GM23338 (cell line): Measurements from ENCODE around the gene GDF11. TPM values are rescaled to one million over a fixed set of nuclear protein-coding genes. Genes with fewer than 3 reads are reported as not detected.

Experiments used
- ATAC-seq: fragments of 200-7000 bp; cut with Tn5 transposase; 3 replicates; pipeline ENCODE4 v1.9.1; 2020
- DNase-seq: peaks from one replicate; pipeline ENCODE4 v3.0.0-alpha.2; 2015; ENCODE audit warnings: low spot score
- H2AFZ ChIP-seq: fragments of 200-600 bp; sonication (generic); 2 replicates; pipeline ENCODE4 v1.8.0; 2016; ENCODE audit warnings: antibody characterized with exemption, mild to moderate bottlenecking, moderate library complexity
- H3F3A ChIP-seq: fragments of 200-600 bp; sonication (generic); replicated peaks from 2 replicates; pipeline ENCODE4 v1.8.0; 2017; ENCODE audit warnings: antibody characterized with exemption, mixed run types, low read depth
- H3K27ac ChIP-seq: fragments of 200-600 bp; sonication (generic); 2 replicates; pipeline ENCODE4 v1.6.1; 2016; ENCODE audit warnings: low read depth
- H3K27me3 ChIP-seq: fragments of 200-600 bp; sonication (generic); 2 replicates; pipeline ENCODE4 v1.8.0; 2016; ENCODE audit warnings: mild to moderate bottlenecking, mixed run types, moderate library complexity; ENCODE audit not compliant: insufficient read depth
- H3K36me3 ChIP-seq: fragments of 200-600 bp; sonication (generic); 2 replicates; pipeline ENCODE4 v1.8.0; 2016; ENCODE audit warnings: mild to moderate bottlenecking; ENCODE audit not compliant: insufficient read depth
- H3K4me1 ChIP-seq: fragments of 200-600 bp; sonication (generic); 2 replicates; pipeline ENCODE4 v1.8.0; 2016; ENCODE audit warnings: mild to moderate bottlenecking, moderate library complexity; ENCODE audit not compliant: insufficient read depth
- H3K4me2 ChIP-seq: fragments of 200-600 bp; sonication (generic); 2 replicates; pipeline ENCODE4 v1.7.1; 2017; ENCODE audit warnings: mixed run types
- H3K4me3 ChIP-seq: fragments of 200-600 bp; sonication (generic); 2 replicates; pipeline ENCODE4 v1.6.1; 2016; ENCODE audit warnings: mixed run types
- H3K79me2 ChIP-seq: fragments of 200-600 bp; sonication (generic); replicated peaks from 2 replicates; pipeline ENCODE4 v1.8.0; 2017; ENCODE audit warnings: mild to moderate bottlenecking; ENCODE audit not compliant: insufficient read depth
- H3K9me2 ChIP-seq: fragments of 200-600 bp; sonication (generic); 2 replicates; pipeline ENCODE4 v1.8.0; 2017; ENCODE audit not compliant: insufficient read depth
- H4K20me1 ChIP-seq: fragments of 200-600 bp; sonication (generic); replicated peaks from 2 replicates; pipeline ENCODE4 v1.8.0; 2017; ENCODE audit warnings: mild to moderate bottlenecking; ENCODE audit not compliant: insufficient read depth
- H3K27ac Mint-ChIP-seq: 2 replicates; pipeline ENCODE4 v1.8.0; 2020; ENCODE audit warnings: inconsistent platforms, mild to moderate bottlenecking, moderate library complexity, mixed read lengths
- H3K27me3 Mint-ChIP-seq: 3 replicates; pipeline ENCODE4 v1.8.0; 2022; ENCODE audit warnings: low read depth, mild to moderate bottlenecking, moderate library complexity, mixed read lengths, inconsistent platforms; ENCODE audit not compliant: insufficient read depth, poor library complexity
- H3K36me3 Mint-ChIP-seq: 3 replicates; pipeline ENCODE4 v1.8.0; 2021; ENCODE audit warnings: low read depth, mild to moderate bottlenecking, inconsistent platforms, moderate library complexity, mixed read lengths
- H3K4me1 Mint-ChIP-seq: 3 replicates; pipeline ENCODE4 v1.8.0; 2020; ENCODE audit warnings: mild to moderate bottlenecking, inconsistent platforms, mixed read lengths
- H3K4me3 Mint-ChIP-seq: 3 replicates; pipeline ENCODE4 v1.8.0; 2021; ENCODE audit warnings: moderate library complexity, mild to moderate bottlenecking, inconsistent platforms, mixed read lengths
- H3K9me3 Mint-ChIP-seq: 3 replicates; pipeline ENCODE4 v1.8.0; 2020; ENCODE audit warnings: moderate library complexity, mild to moderate bottlenecking, inconsistent platforms, mixed read lengths
- CREB1 ChIP-seq: fragments of 250-450 bp; sonication (Bioruptor Pico); IDR thresholded peaks from 2 replicates; pipeline ENCODE4 v1.5.0; 2020; ENCODE audit warnings: low read depth, mild to moderate bottlenecking, moderate library complexity
- EZH2 ChIP-seq: fragments of 200-600 bp; sonication (generic); IDR thresholded peaks from one replicate; pipeline ENCODE4 v1.8.0; 2017; ENCODE audit warnings: antibody characterized with exemption, mild to moderate bottlenecking, low read depth; ENCODE audit not compliant: unreplicated experiment
- JUNB ChIP-seq: IDR thresholded peaks from one replicate; pipeline ENCODE4 v1.6.1; 2016; ENCODE audit warnings: antibody characterized with exemption; ENCODE audit not compliant: unreplicated experiment
- ZNF114 ChIP-seq: fragments of 250-450 bp; sonication (Bioruptor Pico); IDR thresholded peaks from 2 replicates; pipeline ENCODE4 v1.5.0; 2020; ENCODE audit warnings: mild to moderate bottlenecking, moderate library complexity
- polyA plus RNA-seq: library from polyadenylated mRNA; unstranded; fragments of >200 nt; fragmentation: Nextera tagmentation; extraction: Ambion mirVana; gene quantifications from 2 replicates; pipeline ENCODE4 v1.2.1, GENCODE V29; 2016
- total RNA-seq: library from RNA; depleted of rRNA; stranded (reverse); fragments of >200 nt; shearing (Covaris generic); gene quantifications from 2 replicates; pipeline ENCODE4 v1.2.3, GENCODE V29; 2014
- TF ChIP-seq, protein P1 (sequence below): IDR thresholded peaks from one replicate; pipeline ENCODE4 v1.6.1; 2018; ENCODE audit warnings: antibody characterized with exemption; ENCODE audit not compliant: unreplicated experiment
- TF ChIP-seq, protein P2 (sequence below), 2 experiments: fragments of 200-600 bp in 1 of 2; sonication (generic) in 1 of 2; conservative IDR thresholded peaks; 2 replicates each; pipeline versions ENCODE4 v1.5.1 to v1.6.1; 2016 to 2017; ENCODE audit warnings: antibody characterized with exemption in 2 of 2, low read depth in 2 of 2, mild to moderate bottlenecking in 2 of 2, moderate library complexity in 1 of 2
- TF ChIP-seq, protein P3 (sequence below): fragments of 250-450 bp; sonication (Bioruptor Pico); IDR thresholded peaks from 2 replicates; pipeline ENCODE4 v1.5.0; 2020; ENCODE audit warnings: mild to moderate bottlenecking, moderate library complexity

The GDF11 gene
- total and polyA plus RNA-seq, 2 experiments from 2014 or later = 3.7 to 12.5 TPM

DNA sequence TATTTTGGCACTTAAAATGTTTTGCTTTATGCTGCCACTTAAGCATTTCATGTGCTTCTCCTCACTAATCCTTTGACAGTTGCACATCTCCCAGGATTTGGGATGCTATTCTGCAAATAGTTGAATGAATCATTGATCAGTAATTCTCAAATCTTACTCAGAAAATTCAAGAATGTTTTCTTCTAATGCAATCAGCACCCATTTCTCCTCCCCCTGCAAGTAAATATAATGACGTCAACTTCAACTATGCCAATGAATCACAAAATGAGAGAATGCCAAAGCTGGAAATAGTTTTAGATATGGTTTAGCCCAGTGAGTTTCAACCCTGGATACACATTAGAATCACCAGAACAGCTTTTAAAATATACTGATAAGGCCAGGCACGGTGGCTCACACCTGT lies 29.2 kb upstream of the GDF11 start:
- ATAC-seq (no peak), DNase-seq (no peak)
- peaks cover 6% of the 10 kb centered on the region; the same call in 2 of the 3 replicates for H3K9me3 Mint-ChIP-seq
- peaks cover 21% of the 10 kb centered on the region for H3K27me3 Mint-ChIP-seq
- H3K4me3 Mint-ChIP-seq = no peak overlapping the region
- Histone ChIP-seq H3F3A (peaks cover 14% of the 10 kb centered on the region; the same call in 1 of the 2 replicates), H3K4me2 (no peak overlapping the region), H3K4me1 (peaks cover 37% of the 10 kb centered on the region), H3K79me2 (peaks cover 10% of the 10 kb centered on the region; the same call in 1 of the 2 replicates), H3K4me3 (no peak overlapping the region), H3K9me2 (no peaks in the 10 kb centered on the region), H2AFZ (no peak overlapping the region), H4K20me1 (no peaks in the 10 kb centered on the region), H3K27me3 (peaks cover 8% of the 10 kb centered on the region; the same call in 1 of the 2 replicates), H3K36me3 (no peaks in the 10 kb centered on the region), H3K27ac (no peak overlapping the region)
- TF ChIP-seq, protein P1, sequence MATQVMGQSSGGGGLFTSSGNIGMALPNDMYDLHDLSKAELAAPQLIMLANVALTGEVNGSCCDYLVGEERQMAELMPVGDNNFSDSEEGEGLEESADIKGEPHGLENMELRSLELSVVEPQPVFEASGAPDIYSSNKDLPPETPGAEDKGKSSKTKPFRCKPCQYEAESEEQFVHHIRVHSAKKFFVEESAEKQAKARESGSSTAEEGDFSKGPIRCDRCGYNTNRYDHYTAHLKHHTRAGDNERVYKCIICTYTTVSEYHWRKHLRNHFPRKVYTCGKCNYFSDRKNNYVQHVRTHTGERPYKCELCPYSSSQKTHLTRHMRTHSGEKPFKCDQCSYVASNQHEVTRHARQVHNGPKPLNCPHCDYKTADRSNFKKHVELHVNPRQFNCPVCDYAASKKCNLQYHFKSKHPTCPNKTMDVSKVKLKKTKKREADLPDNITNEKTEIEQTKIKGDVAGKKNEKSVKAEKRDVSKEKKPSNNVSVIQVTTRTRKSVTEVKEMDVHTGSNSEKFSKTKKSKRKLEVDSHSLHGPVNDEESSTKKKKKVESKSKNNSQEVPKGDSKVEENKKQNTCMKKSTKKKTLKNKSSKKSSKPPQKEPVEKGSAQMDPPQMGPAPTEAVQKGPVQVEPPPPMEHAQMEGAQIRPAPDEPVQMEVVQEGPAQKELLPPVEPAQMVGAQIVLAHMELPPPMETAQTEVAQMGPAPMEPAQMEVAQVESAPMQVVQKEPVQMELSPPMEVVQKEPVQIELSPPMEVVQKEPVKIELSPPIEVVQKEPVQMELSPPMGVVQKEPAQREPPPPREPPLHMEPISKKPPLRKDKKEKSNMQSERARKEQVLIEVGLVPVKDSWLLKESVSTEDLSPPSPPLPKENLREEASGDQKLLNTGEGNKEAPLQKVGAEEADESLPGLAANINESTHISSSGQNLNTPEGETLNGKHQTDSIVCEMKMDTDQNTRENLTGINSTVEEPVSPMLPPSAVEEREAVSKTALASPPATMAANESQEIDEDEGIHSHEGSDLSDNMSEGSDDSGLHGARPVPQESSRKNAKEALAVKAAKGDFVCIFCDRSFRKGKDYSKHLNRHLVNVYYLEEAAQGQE = no peak
- TF ChIP-seq ZNF114 (CRISPR knock-in tag) (no peak), EZH2 (no peak)
- peaks cover 4% of the 10 kb centered on the region; the same call in 2 of the 3 replicates for H3K36me3 Mint-ChIP-seq
- peaks cover 36% of the 10 kb centered on the region for H3K4me1 Mint-ChIP-seq
- H3K27ac Mint-ChIP-seq = no peak overlapping the region

DNA sequence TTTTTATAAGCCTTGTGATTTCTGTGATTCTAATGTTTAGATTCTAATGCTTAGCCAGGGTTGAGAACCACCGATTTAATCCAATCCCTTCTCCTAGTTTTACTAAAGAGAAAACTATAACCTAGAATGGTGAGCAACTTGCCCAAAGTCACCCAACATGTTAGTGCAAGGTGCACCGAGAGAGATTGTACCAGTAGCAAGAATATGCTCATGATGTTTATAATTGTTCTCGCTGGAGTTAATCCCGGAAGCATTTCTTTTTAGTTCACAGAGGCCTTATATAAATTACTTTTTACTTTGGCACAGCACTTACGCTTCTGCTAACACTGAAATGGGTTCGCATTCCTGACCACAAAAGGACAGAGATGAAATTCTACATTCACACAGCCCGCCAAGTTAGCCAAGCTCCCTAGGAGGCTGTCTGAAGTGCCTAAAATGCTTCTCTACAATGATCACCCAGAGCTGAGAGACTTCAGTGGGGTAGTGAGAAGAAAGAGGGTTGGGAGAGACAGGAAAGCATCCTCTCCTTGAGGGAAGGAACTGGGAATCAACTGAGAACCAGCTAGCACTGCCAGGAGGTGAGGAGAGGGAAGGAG lies 27.7 kb upstream of the GDF11 start:
- H3K27me3 Mint-ChIP-seq = peaks cover 24% of the 10 kb centered on the region
- TF ChIP-seq, protein P2, sequence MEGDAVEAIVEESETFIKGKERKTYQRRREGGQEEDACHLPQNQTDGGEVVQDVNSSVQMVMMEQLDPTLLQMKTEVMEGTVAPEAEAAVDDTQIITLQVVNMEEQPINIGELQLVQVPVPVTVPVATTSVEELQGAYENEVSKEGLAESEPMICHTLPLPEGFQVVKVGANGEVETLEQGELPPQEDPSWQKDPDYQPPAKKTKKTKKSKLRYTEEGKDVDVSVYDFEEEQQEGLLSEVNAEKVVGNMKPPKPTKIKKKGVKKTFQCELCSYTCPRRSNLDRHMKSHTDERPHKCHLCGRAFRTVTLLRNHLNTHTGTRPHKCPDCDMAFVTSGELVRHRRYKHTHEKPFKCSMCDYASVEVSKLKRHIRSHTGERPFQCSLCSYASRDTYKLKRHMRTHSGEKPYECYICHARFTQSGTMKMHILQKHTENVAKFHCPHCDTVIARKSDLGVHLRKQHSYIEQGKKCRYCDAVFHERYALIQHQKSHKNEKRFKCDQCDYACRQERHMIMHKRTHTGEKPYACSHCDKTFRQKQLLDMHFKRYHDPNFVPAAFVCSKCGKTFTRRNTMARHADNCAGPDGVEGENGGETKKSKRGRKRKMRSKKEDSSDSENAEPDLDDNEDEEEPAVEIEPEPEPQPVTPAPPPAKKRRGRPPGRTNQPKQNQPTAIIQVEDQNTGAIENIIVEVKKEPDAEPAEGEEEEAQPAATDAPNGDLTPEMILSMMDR (conservative IDR thresholded peaks at IDR 0.05; ENCODE audit: low read depth in 2 of 2) = no peak
- TF ChIP-seq, protein P3, sequence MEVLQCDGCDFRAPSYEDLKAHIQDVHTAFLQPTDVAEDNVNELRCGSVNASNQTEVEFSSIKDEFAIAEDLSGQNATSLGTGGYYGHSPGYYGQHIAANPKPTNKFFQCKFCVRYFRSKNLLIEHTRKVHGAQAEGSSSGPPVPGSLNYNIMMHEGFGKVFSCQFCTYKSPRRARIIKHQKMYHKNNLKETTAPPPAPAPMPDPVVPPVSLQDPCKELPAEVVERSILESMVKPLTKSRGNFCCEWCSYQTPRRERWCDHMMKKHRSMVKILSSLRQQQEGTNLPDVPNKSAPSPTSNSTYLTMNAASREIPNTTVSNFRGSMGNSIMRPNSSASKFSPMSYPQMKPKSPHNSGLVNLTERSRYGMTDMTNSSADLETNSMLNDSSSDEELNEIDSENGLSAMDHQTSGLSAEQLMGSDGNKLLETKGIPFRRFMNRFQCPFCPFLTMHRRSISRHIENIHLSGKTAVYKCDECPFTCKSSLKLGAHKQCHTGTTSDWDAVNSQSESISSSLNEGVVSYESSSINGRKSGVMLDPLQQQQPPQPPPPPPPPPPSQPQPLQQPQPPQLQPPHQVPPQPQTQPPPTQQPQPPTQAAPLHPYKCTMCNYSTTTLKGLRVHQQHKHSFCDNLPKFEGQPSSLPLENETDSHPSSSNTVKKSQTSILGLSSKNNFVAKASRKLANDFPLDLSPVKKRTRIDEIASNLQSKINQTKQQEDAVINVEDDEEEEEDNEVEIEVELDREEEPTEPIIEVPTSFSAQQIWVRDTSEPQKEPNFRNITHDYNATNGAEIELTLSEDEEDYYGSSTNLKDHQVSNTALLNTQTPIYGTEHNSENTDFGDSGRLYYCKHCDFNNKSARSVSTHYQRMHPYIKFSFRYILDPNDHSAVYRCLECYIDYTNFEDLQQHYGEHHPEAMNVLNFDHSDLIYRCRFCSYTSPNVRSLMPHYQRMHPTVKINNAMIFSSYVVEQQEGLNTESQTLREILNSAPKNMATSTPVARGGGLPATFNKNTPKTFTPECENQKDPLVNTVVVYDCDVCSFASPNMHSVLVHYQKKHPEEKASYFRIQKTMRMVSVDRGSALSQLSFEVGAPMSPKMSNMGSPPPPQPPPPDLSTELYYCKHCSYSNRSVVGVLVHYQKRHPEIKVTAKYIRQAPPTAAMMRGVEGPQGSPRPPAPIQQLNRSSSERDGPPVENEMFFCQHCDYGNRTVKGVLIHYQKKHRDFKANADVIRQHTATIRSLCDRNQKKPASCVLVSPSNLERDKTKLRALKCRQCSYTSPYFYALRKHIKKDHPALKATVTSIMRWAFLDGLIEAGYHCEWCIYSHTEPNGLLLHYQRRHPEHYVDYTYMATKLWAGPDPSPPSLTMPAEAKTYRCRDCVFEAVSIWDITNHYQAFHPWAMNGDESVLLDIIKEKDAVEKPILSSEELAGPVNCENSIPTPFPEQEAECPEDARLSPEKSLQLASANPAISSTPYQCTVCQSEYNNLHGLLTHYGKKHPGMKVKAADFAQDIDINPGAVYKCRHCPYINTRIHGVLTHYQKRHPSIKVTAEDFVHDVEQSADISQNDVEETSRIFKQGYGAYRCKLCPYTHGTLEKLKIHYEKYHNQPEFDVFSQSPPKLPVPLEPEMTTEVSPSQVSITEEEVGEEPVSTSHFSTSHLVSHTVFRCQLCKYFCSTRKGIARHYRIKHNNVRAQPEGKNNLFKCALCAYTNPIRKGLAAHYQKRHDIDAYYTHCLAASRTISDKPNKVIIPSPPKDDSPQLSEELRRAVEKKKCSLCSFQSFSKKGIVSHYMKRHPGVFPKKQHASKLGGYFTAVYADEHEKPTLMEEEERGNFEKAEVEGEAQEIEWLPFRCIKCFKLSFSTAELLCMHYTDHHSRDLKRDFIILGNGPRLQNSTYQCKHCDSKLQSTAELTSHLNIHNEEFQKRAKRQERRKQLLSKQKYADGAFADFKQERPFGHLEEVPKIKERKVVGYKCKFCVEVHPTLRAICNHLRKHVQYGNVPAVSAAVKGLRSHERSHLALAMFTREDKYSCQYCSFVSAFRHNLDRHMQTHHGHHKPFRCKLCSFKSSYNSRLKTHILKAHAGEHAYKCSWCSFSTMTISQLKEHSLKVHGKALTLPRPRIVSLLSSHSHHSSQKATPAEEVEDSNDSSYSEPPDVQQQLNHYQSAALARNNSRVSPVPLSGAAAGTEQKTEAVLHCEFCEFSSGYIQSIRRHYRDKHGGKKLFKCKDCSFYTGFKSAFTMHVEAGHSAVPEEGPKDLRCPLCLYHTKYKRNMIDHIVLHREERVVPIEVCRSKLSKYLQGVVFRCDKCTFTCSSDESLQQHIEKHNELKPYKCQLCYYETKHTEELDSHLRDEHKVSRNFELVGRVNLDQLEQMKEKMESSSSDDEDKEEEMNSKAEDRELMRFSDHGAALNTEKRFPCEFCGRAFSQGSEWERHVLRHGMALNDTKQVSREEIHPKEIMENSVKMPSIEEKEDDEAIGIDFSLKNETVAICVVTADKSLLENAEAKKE (CRISPR knock-in tag) = no peak
- TF ChIP-seq JUNB (no peak), ZNF114 (CRISPR knock-in tag) (no peak), CREB1 (no peak)

More for the DNA sequence above, 27.7 kb upstream of the GDF11 start:
- H3K9me2 ChIP-seq = no peaks in the 10 kb centered on the region
- H3F3A ChIP-seq = peaks cover 13% of the 10 kb centered on the region; the same call in 1 of the 2 replicates
- H3K4me1 ChIP-seq = peaks cover 37% of the 10 kb centered on the region
- H3K4me3 Mint-ChIP-seq = peak overlapping the region; percentile 82
- peaks cover 10% of the 10 kb centered on the region; the same call in 1 of the 2 replicates for H3K79me2 ChIP-seq
- peaks cover 8% of the 10 kb centered on the region; the same call in 1 of the 2 replicates for H3K27me3 ChIP-seq
- no peaks in the 10 kb centered on the region for H4K20me1 ChIP-seq
- ATAC-seq (no peak), DNase-seq (peak; percentile 21)
- no peaks in the 10 kb centered on the region for H3K36me3 ChIP-seq
- H3K4me2 ChIP-seq = peak overlapping the region; percentile 98
- H3K4me3 ChIP-seq = peak overlapping the region; percentile 94
- peak overlapping the region; percentile 98; the same call in 1 of the 2 replicates for H2AFZ ChIP-seq
- peaks cover 6% of the 10 kb centered on the region; the same call in 2 of the 3 replicates for H3K9me3 Mint-ChIP-seq
- H3K4me1 Mint-ChIP-seq = peaks cover 35% of the 10 kb centered on the region
- H3K27ac Mint-ChIP-seq = peak overlapping the region; percentile 79
- H3K36me3 Mint-ChIP-seq = peaks cover 4% of the 10 kb centered on the region; the same call in 2 of the 3 replicates
- H3K27ac ChIP-seq = peak overlapping the region; percentile 71
